Endothelial cell of umbilical vein (primary cell): ENCODE results near the gene GLOD4. TPM values are rescaled to one million over a fixed set of nuclear protein-coding genes. Genes with fewer than 3 reads are reported as not detected.
"Not testable (repeated sequence)": the region's sequence is repeated elsewhere in the genome, so short reads cannot be mapped to it uniquely, and the experiment has no call there.

Experiments
- BruUV-seq: library from RNA; stranded (reverse); fragments of 400-500 nt; replicated peaks from 2 replicates; lab custom pipeline; 2021; lab: Mats Ljungman, UMichigan
- CTCF ChIA-PET: fragments of 300-600, 350-600 bp; sonication (Branson Sonifier 250); formaldehyde crosslinking; loops from one replicate; lab custom pipeline; 2021; ENCODE audit warnings: antibody characterized with exemption, inconsistent platforms; lab: Charles Lee
- POLR2A ChIA-PET: fragments of 300-600, 350-600 bp; sonication (Branson Sonifier 250); formaldehyde crosslinking; loops from one replicate; lab custom pipeline; 2021; ENCODE audit warnings: antibody characterized with exemption, inconsistent platforms; lab: Charles Lee
- DNase-seq: peaks from one replicate; pipeline ENCODE4 v3.0.0-alpha.2; 2011; ENCODE audit warnings: low read depth, low spot score
- FAIRE-seq: peaks from 2 replicates; lab custom pipeline; 2011; peaks lifted over from hg19 to GRCh38; lab: Jason Lieb, UNC
- H2AFZ ChIP-seq: 2 replicates; pipeline ENCODE4 v1.6.0; 2012; ENCODE audit warnings: low read depth, low read length, control low read depth, inconsistent platforms
- H3K27ac ChIP-seq: 2 replicates; pipeline ENCODE4 v1.5.1; 2011; ENCODE audit warnings: low read depth, mild to moderate bottlenecking, control low read depth, low read length, moderate library complexity; ENCODE audit not compliant: insufficient read depth
- H3K27me3 ChIP-seq, 2 experiments: 2 replicates each; pipeline versions ENCODE4 v1.6.0 to v1.6.1; 2011; ENCODE audit warnings: low read length in 2 of 2, mixed read lengths in 1 of 2; ENCODE audit not compliant: control insufficient read depth in 2 of 2, insufficient read depth in 2 of 2
- H3K36me3 ChIP-seq, 2 experiments: 2 replicates in 1 of 2; 3 replicates in 1 of 2; pipeline ENCODE4 v1.5.1; 2011; ENCODE audit warnings: low read length in 2 of 2, mild to moderate bottlenecking in 1 of 2, moderate library complexity in 1 of 2; ENCODE audit not compliant: control insufficient read depth in 2 of 2, insufficient read depth in 2 of 2; ENCODE audit errors: extremely low read depth in 1 of 2
- H3K4me1 ChIP-seq: 3 replicates; pipeline ENCODE4 v1.5.1; 2011; ENCODE audit warnings: mild to moderate bottlenecking, low read length; ENCODE audit not compliant: control insufficient read depth, insufficient read depth; ENCODE audit errors: extremely low read depth
- H3K4me2 ChIP-seq: 2 replicates; pipeline ENCODE4 v1.6.1; 2011; ENCODE audit warnings: low read length, control low read depth, mixed read lengths; ENCODE audit not compliant: insufficient read depth
- H3K4me3 ChIP-seq, 3 experiments: fragments of 200-600 bp in 1 of 3; sonication (generic), shearing (Covaris generic) in 1 of 3; replicated peaks in 1 of 3; 2 replicates each; pipeline ENCODE4 v1.5.1; 2011 to 2016; ENCODE audit warnings: control low read depth in 3 of 3, low read length in 3 of 3, mild to moderate bottlenecking in 2 of 3, inconsistent platforms in 1 of 3, low read depth in 1 of 3, moderate library complexity in 1 of 3; ENCODE audit not compliant: insufficient read depth in 1 of 3
- H3K79me2 ChIP-seq: 2 replicates; pipeline ENCODE4 v1.6.0; 2012; ENCODE audit warnings: low read length, inconsistent platforms; ENCODE audit not compliant: control insufficient read depth, insufficient read depth
- H3K9ac ChIP-seq: replicated peaks from 2 replicates; pipeline ENCODE3; 2011; ENCODE audit warnings: low read length, control low read depth; ENCODE audit not compliant: insufficient read depth; ENCODE audit errors: extremely low read depth
- H3K9me1 ChIP-seq: replicated peaks from 3 replicates; pipeline ENCODE4 v1.6.0; 2011; ENCODE audit warnings: mild to moderate bottlenecking, low read length; ENCODE audit not compliant: control insufficient read depth, insufficient read depth; ENCODE audit errors: extremely low read depth
- H3K9me3 ChIP-seq: replicated peaks from 2 replicates; pipeline ENCODE4 v1.5.1; 2012; ENCODE audit warnings: low read length, inconsistent platforms; ENCODE audit not compliant: control insufficient read depth, insufficient read depth
- H4K20me1 ChIP-seq: replicated peaks from 2 replicates; pipeline ENCODE3; 2011; ENCODE audit warnings: mild to moderate bottlenecking, low read length; ENCODE audit not compliant: control insufficient read depth, insufficient read depth; ENCODE audit errors: extremely low read depth
- dilution Hi-C: fragments of 300-500 bp; cut with MboI; formaldehyde crosslinking; loops from one replicate; pipeline ENCODE4 v1.15.0; 2019; ENCODE audit warnings: low sequenced_read_pairs; ENCODE audit not compliant: extremely low pct_ligation_motif_present
- intact Hi-C: fragments of 100-400 bp; cut with micrococcal nuclease; formaldehyde crosslinking; loops from one replicate; pipeline ENCODE4 v1.10.0; 2022
- polyA plus RNA-seq, 4 experiments: library from polyadenylated mRNA; depleted of rRNA in 3 of 4; stranded (reverse) in 3 of 4; unstranded in 1 of 4; fragments of >200 nt; gene quantifications; 2 replicates each; pipeline versions ENCODE4 v1.2.1 to v1.2.3, GENCODE V29; 2011 to 2012; ENCODE audit warnings: missing spikeins in 1 of 4
- total RNA-seq: library from RNA; stranded (reverse); gene quantifications from 2 replicates; pipeline ENCODE4 v1.2.3, GENCODE V29; 2021

The GLOD4 gene
- total and polyA plus RNA-seq, 2 donors (not counting 3 experiments of a cell fraction or from before 2014, with no cell fraction given): 41.3 to 84.2 TPM

DNA sequence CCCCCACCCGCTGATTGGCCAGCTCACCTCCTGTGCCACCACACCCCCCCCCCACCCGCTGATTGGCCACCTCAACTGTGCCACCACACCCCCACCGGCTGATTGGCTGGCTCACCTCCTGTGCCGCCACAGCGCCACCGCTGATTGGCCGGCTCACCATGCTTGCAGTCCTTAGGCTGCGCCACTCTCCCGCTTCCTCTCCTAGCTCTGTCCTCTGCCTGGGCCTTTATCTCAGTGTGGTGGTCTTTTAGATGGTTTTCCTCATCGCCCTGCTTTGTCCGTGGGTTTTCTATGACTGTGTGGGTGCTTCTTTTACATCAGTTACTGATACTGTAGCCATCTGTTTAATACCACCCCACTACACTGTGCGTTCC lies 8.8 kb upstream of the GLOD4 start:
- H3K27me3 ChIP-seq, H3K4me3 ChIP-seq, intact Hi-C loops, H2AFZ ChIP-seq, FAIRE-seq, H3K9me3 ChIP-seq, H3K9me1 ChIP-seq, POLR2A ChIA-PET, BruUV-seq, H3K27ac ChIP-seq, H4K20me1 ChIP-seq, H3K79me2 ChIP-seq, H3K4me2 ChIP-seq, H3K9ac ChIP-seq, DNase-seq: not testable (repeated sequence)
- Histone ChIP-seq H3K36me3 (peaks cover 12 to 15% of the 10 kb centered on the region in 2 experiments), H3K4me1 (peaks cover 10% of the 10 kb centered on the region)
- dilution Hi-C loops: loop anchor here (25.0 kb wide), 1 partner anchor 196 kb away; the partner anchor contains the start of genes NXN and TIMM22
- CTCF ChIA-PET: interaction anchor here (1.8 to 15.3 kb wide), 2 partner anchors 189 to 265 kb away, joined by 8 to 341 read pairs; partner anchors contain the start of gene NXN

DNA sequence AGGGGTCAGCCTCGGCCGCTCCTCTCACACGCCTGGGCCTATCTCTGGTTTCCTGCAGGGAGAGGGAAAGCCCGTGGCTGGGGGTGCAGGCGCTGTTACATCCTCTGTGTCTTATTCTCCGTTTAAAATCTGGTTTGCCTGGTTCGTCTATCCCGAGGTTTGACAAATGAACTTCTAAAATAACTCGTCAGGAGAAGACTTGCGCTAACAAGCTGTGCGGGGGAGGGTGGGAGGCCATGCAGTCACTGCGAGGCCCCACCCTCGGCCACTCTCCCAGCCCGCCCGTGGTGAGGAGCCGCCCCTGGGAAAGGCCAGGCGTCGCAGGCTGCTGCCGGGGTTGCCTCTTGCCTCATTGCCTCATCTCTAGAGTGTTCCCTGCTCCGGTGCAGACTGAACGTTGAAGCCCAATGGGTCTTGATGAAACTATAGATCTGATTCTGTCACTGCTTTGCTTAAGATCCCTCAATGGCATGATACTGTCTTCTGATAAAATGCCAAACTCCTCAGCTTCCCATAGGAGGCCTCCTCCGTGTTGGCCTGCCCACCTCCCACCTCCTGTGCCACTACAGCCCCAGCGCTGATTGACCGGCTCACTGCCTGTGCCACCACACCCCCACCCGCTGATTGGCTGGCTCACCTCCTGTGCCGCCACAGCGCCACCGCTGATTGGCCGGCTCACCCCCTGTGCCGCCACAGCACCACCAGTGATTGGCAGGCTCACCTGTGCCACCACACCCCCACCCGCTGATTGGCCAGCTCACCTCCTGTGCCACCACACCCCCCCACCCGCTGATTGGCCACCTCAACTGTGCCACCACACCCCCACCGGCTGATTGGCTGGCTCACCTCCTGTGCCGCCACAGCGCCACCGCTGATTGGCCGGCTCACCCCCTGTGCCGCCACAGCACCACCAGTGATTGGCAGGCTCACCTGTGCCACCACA lies 8.1 kb upstream of the GLOD4 start:
- H3K27ac ChIP-seq, intact Hi-C loops, DNase-seq, FAIRE-seq, H3K9ac ChIP-seq, H4K20me1 ChIP-seq, H3K27me3 ChIP-seq, BruUV-seq, H3K9me1 ChIP-seq, POLR2A ChIA-PET, H3K4me2 ChIP-seq, H3K4me1 ChIP-seq, H2AFZ ChIP-seq, H3K9me3 ChIP-seq, H3K4me3 ChIP-seq, H3K79me2 ChIP-seq: not testable (repeated sequence)
- CTCF ChIA-PET: interaction anchor here (15.3 kb wide), 1 partner anchor 190 kb away, joined by 341 read pairs; the partner anchor contains the start of gene NXN
- H3K36me3 ChIP-seq: peaks cover 12 to 15% of the 10 kb centered on the region in 2 experiments
- dilution Hi-C loops: loop anchor here (25.0 kb wide), 1 partner anchor 197 kb away; the partner anchor contains the start of genes NXN and TIMM22
